HG02623 (cell line): ENCODE results near the gene RBFOX1.

Source experiments
- ATAC-seq: cut with Tn5 transposase; IDR thresholded peaks from one replicate; pipeline ENCODE4 v1.9.1; 2021; ENCODE audit warnings: moderate library complexity; ENCODE audit not compliant: unreplicated experiment

RBFOX1 gene

DNA sequence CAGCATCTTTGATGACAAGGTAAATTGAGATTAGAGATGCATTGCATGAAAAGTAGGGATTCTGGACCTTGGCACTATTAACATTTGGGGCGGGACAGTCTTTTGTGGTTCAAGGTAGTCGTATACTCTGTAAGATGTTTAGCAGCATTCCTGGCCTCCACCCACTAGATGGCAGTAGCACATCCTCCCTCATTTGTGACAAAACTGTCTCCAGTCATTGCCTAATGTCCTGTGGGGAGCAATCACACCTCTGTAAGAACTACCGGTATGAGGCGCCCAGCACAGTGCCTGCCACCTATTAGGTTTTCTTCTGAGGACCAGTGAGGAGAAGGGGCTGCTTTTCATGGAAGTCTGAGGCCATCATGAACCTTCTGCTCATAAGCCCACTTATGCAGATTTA lies 180.8 kb downstream of the RBFOX1 start:
- no peak for ATAC-seq

DNA sequence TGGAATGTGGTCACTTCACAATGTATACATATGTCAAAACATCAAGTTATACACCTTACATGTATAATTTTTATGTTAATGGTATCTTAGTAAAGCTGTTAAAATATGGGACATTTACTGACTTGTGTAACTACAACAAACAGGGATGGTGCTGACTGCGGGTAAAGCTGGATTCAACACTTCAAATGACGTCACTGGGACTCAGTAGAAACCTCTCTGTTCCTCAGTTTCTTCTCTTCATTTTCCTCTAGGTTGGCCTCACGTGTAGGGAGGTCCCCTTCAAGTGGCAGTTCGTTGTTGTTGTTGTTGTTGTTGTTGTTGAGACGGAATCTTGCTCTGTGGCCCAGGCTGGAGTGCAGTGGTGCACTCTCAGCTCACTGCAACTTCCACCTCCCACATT lies 182.9 kb downstream of the RBFOX1 start:
- ATAC-seq: no peak

DNA sequence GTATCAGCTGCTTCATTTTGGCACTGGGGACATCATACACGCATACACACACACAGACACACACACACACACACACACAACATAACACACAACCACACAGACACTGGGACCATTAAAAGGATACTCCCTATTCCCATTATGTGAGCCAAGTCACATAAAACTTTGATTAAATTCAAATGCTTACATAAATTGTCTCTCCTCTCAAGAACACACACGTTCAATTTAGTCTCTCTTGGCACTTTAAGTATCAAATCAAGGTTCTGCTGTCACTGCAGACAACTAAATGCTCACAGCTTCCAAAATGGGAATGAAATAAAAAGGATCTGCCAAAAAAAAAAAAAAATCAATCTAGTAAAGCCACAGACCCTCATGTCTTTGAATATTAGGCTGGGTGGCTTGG lies 184.9 kb downstream of the RBFOX1 start:
- ATAC-seq: no peak

DNA sequence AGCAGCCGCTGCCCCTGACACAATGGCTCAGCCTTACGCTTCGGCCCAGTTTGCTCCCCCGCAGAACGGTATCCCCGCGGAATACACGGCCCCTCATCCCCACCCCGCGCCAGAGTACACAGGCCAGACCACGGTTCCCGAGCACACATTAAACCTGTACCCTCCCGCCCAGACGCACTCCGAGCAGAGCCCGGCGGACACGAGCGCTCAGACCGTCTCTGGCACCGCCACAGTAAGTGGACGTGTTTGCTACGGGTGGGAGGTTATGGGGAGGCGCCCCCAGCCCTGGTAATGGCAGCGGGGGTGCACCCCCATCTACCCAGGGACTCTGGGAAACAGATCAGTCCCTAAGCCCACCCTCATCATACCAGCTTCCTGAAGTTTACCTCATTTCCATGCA lies 185.5 kb downstream of the RBFOX1 start:
- no peak for ATAC-seq

DNA sequence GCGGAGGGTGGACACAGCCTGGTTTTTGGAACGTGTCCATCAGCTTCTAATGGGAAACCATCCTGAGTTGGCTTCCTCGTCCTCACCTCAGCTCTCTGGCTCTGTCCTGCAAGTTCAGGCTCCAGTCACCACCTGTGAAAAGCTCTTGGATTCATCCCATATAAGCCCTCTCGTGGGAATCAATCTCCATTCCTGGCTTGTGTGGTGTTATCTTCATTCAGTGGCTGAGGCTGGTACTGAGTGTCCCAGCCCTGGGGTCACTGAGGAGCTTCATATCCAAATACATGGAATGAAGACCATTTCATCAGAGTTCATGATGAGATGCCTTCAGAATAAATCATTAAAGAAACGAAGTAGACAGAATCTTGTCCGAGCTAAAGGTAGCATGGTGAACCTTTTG lies 189.2 kb downstream of the RBFOX1 start:
- ATAC-seq: no peak

DNA sequence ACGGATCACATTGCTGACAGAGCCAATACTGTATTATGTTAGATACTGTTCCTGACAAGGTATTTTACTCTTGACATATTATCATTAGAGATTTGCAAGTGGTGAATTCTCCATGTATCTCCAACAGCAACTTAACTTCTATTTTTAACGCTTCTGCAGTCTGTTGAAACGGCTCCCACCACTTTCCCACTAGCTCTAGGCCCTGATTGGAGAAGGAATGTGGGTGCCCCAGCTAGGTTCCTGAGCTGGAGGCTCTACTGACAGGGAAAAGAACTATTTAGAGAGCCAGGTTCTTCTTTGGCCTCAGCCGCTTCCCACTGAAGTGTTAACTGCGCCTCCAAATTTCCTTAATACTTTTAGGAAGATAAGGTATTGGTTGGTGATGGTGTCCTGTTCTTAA lies 191.8 kb downstream of the RBFOX1 start:
- no peak for ATAC-seq

DNA sequence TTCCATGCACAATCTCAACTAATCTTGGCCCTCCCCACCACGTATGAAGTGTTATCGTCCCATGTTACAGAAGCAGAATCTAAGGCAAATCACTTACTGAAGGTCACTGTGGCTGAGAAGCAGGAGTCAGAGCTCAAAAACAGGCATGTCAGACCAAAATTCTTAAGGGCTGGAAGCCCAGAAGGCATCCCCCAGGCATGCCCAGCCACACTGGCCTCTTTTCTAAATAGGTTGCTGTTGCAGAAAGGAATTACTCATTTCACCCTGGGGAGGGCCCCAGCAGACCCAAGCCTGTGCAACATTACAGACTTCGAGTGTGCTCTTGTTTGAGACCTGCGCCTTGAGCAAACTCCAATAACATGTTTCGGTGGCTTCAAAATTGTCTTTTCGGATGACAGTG lies 194.1 kb downstream of the RBFOX1 start:
- ATAC-seq: no peak

DNA sequence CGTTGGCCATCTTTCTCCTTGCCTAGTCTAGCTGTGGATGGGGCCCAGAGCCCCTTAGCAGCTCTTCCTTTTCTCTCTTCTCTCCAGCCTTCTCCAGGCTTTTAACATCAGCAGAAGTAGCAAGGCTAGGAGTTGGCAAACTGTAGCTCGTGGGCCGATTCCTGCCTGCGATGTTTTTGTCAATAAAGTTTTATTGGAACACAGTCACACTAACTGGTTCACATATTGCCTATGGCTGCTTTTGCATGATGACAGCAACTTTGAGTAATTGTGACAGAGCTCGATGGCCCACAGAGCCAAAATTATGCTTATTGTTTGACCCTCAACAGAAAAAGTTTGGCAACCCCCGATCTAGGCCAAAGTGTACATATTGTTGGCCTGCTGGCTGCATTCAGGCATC lies 199.9 kb downstream of the RBFOX1 start:
- no peak for ATAC-seq

DNA sequence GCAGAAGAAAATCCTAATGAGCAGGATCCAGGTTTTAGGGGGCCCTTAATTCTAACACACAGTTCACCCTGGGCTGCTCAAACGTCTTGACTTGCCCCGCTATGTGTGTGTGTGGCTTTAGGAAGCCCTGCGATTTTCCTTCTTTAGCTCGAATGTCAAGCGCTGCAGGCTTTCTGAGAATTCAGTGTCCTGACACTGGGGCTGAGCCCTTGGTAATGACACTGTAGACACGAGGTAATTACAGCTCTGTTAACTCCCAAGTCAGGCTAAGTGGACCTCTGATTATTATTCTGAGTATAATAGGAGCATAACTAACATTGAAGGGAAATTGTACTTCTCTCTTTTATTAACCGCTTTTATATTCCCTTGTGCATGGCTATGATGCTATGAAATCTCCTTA lies 202.1 kb downstream of the RBFOX1 start:
- no peak for ATAC-seq

DNA sequence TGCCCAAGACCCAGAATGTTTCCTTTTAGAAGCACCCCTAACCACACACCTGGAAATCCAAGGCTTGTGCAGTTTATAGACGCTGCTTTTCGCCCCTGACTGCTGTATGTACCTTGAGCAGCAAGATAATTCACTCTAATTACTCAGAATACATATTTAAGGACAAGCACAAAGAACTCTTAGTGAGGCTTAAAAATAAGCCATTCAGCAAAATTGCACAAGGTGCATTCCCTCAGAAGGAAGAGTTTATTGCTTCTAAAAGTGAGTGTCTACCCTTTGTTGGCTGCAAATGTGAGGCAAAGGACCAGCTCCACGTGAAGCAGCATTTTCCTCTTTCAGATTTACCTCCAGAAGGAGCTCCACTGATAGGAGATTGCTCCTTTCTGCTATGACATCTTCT lies 208.4 kb downstream of the RBFOX1 start:
- no peak for ATAC-seq

DNA sequence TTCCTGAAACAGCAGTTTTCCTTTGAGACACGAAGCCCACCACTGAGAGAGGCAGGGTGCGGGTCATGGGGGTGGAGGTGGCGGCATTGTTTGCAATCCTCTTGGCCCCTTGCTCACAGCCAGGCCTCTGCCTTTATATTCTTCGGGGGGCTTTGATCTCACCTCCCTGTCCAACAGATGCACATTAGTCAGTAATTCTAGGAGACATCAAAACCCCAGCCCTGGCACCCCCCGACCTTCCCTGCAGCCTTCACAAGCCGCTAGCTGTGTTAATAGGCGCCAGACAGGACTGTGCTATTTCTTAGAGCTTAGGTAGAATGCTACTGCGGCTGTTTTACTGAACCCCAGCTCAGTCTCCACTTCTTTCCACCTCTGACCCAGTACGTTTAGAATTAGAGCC lies 212.6 kb downstream of the RBFOX1 start:
- no peak for ATAC-seq

DNA sequence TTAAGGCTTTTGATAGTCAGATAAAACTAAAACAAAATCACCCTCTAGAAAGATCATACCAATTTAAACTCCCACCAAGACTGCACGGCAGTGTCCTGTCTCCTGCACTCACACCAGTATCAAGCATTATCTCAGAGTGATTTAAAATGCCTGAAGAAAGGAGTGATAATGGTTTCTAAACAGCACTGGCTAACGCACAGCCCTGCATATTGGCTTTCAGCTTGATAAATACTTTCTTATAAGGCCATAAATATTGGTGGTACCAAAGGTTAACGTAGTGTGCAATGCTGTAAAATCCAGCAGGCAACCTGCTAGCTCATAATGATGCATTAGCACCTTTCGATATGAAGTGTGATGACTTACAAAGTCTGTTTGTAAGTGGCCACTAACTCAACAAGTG lies 214.3 kb downstream of the RBFOX1 start:
- no peak for ATAC-seq

DNA sequence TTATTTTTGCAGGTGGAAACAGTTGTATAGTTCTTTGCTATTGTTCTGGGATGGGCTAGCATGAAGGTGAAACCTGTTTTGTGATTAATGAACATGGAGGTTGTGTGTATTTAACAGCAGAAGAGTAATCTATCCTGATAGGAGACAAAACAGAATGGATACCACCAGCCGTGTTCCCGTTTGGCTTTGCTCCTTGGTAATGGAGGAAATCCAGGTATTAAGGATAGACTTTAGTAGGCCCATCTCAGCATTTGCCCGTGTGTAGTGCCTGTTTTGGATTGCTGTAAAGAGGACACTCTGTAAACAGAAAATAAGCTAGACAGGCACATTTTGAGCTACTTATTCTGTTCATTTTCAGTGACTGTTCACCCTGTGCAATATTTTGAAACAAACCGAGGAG lies 215.1 kb downstream of the RBFOX1 start:
- no peak for ATAC-seq

DNA sequence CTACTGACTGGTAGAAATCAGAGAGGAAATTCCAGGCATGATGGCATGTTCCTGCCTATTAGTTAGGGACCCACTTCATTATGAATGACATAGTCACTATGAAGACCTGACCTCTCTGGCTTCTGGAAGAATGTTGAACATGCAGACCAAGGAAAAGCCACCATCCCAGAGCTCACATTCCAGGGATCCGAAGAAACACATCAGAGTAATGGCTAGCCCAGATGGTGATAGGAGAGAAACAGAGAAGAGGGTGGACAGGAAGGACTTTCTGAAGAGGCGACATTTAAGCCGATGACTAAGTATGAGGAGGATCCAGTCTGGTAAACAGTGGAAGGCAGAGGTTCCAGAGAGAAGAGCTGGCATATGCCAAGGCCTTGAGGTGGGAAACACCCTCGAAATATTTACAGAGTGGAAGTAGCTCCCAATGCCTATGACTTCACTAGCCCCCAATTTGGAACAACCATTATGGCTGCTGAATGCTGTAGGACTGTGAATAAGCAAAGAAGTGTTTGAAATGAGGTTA lies 216.2 kb downstream of the RBFOX1 start:
- no peak for ATAC-seq

DNA sequence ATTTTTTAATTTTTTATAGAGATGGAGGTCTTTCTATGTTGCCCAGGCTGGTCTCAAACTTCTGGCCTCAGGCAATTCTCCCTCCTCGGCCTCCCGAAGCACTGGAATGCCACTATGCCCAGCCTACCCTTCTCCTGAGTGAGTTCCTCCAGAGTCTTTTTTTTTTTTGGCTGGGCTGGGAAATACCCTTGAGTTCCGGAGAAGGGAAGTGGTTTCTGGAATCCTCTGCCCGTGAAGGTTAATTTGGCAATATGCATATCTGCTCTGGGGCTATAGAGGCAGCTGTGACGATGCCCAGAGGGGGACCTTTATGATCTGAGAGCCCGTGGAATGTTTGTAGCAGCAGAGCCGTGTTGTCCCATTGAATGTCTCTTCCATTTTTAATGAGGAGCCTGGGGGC lies 217.5 kb downstream of the RBFOX1 start:
- ATAC-seq: no peak

DNA sequence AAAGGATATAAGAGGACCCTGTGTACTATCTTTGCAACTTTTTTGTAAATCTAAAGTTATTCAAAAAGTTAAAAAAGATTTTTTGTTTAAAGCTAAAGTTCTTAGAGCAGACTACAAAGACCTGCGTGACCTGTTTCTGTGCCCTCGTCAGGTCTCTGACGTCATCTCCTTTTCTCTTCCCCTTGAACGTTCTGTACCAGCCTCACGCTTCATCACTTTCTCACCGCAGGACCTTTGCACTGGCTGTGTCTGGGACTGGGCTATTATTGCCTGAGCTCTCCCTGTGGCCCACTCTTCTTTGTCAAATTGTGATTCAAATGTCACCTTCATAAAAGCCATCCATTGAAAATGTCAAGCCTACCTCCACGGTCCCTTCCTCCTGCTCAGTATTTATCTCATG lies 222.8 kb downstream of the RBFOX1 start:
- no peak for ATAC-seq

DNA sequence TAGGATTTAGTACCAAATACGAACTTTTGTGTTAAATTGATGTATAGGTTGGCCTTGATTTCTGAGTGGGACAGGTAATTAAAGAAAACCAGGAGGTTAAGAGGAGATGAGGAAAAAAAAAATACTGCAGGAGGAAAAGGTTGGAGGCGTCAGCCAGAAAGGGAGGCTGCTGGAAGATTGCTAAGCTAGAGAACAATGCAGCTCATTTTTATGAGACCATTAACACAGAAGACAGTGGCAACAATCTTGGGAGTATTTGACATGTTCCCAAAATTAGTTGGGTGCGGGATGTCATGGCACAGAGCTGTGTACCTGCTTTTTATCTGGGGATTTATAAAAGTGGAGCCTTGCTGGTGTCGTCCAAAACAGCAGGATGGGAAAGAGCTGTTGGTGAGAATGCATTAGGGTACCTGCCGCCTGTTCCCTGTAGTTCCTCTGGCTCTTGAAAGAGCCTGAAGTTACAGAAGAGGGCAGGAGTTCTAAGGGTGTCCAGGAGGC lies 229.3 kb downstream of the RBFOX1 start:
- no peak for ATAC-seq

DNA sequence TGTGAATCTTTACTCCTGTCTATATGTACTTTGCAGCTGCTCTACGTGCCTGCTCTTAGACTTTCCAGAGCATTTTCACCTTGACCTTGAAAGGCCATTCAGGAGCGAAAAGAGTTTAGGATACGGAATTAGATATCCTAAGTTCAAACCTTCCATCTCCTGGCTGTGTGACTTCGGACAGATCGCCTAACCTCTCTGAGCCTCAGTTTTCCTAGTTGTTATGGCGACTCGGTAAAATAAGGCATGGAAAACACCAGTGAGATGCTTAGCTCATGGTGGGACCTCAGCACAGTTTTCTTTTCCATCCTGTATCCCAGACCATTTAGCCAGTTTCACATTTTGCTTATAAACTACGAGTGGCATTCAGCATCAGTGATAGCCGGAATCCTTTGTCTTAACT lies 233.7 kb downstream of the RBFOX1 start:
- no peak for ATAC-seq

DNA sequence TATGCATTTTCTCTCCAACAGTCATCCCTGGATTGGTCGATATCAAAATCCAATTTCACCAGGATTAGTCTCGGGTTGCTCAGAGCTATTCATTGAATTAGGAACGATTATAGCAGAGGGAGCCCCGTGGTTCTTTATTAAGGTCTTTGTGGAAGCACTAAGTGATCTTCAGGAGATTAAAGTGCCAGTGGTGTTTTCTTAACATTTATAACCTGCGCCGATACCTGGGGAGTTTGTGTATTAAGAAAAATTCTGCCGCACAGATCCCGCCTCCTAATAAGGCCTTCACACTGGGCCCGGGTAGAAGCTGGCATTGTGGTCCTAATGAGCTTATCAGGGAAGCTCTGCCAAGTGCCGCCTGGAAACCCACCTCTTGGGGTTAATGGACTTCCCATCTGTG lies 238.7 kb downstream of the RBFOX1 start:
- ATAC-seq: no peak

DNA sequence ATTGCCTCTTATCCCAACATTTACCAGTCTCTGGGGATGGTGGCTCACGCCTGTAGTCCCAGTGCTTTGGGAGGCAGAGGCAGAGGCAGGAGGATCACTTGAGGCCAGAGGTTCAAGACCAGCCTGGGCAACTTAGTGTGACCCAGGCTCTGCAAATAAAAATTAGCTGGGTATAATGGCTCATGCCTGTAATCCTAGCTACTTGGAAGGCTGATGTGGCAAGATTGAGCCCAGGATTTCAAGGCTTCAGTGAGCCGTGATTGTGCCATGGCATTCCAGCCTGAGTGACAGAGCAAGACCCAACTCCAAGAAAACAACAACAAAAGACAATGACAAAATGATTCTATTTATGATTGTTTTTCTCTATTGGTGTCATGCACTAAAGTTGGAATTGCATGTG lies 244.9 kb downstream of the RBFOX1 start:
- ATAC-seq: no peak

DNA sequence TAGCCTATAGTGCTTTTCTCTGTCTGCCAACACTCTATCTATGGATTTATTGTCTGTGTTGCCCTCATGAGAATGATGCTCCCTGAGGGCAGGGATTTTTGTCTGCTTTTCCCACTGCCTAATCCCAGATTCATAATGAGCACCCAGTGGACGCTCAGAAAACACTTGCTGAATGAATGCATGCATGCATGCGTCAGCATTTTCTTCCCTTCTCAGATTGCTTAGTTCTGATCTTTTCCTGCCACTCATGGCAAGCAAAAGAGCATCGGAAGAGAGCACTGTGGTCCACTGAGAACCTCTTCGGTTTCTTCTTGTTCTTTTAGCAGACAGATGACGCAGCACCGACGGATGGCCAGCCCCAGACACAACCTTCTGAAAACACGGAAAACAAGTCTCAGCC lies 246.8 kb downstream of the RBFOX1 start:
- no peak for ATAC-seq

DNA sequence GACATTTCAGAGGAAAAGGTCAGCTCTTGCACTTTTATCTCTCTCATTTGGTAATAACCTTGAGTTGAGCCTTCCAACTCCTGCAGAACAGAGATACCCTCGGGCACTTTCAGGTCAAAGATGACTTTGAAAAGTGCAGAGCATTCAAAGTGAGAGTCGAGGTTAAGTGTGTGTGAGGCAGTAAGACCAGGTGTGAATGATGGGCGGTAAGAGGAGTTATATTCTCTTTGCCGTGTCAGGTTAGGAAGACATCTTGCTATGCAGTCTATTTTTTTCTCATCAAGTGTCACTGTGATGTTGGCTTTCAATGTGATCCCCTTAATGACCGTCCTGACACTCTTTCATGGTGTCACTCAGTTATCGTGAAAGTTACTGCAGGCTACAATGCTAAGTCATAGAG lies 248.5 kb downstream of the RBFOX1 start:
- no peak for ATAC-seq

DNA sequence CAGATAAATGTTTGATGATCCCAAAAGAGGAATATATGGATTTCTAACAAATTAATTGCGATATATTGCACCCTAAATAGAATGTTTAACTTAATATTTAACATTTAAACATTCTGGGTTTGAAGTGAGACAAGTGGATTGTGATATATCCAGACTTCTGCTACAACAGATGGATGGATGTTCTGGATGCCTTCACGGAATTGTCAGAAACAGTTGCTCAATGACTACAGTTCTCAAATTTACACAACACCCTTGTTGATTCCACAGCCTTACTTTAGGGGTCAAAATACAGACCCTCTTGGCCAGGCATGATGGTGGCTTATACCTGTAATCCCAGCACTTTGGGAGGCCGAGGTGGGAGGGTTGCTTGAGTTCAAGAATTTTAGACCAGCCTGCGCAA lies 250.8 kb downstream of the RBFOX1 start:
- ATAC-seq: no peak

DNA sequence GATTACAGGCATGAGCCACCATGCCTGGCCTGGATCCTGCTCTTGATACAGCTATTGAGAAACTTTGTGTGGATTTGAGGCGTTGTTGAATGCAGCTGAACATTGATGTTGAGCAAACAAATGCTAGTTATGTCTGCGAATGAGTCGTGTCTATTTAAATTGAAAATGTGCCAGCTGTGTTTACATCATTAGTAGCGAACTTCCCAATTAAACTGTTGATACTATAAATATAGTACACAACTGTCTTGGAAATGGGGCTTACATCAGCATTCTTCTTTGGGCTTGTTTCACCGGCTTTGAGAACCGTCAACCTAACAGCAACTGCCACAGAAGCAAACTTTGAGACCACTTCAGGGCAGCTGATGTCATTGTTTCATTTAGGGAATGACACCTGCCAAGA lies 251.9 kb downstream of the RBFOX1 start:
- no peak for ATAC-seq
